Measurements from ENCODE around the gene RERE. TPM values are rescaled to one million over a fixed set of nuclear protein-coding genes. Genes with fewer than 3 reads are reported as not detected.
"Not testable (repeated sequence)": the region's sequence is repeated elsewhere in the genome, so short reads cannot be mapped to it uniquely, and the experiment has no call there.

Gene RERE
- total RNA-seq, 1 donor from 2014 or later = 64.6 TPM

DNA sequence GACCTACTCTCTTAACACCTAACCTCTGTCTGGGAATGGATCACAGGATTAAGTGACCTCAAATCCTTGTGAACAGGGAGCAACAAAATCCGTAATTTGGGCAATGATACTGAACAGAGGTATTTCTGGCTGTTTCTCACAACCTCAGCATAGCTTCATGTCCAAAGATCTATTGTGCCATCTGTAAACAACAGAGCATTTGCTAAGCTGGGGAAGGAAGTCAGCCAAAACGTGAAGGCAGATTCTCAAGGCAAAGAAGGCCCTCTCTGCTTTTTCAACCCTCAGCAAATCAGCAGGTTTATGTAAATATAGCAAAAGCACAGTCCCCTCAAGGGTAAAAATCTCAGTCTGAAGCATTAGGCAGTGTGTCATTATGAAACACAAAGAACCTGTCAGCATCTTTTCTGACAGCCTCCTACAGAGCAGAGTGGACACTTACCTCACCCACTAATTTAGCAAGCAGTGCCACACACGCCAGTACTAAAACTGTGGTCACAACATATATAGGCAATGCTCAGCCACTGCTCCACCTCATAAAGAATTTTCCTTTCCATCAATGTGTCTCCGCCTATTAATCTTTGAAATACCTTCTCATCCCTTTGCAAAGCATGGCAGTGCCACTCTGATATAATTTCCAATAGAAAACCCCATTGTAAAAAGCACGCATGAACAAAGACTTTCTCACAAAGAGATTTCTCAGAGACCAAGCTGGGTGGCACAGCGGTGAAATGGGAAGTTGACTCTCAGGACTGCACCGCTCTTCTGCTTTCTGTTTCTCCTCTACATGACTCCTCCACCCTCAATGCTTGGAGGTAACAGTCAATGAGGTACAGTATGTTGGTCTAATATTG lies 188.0 kb downstream of the RERE start:
- H3K27ac ChIP-seq = no peak overlapping the region
- H3K9me3 ChIP-seq = no peaks in the 10 kb centered on the region
- intact Hi-C loops (cut with DNase I) = no loop called here
- no peak overlapping the region for H3K4me3 ChIP-seq
- no peak for DNase-seq (ENCODE audit: low spot score in 2 of 2)
- no peaks in the 10 kb centered on the region for H3K36me3 ChIP-seq
- TF ChIP-seq, protein P1, sequence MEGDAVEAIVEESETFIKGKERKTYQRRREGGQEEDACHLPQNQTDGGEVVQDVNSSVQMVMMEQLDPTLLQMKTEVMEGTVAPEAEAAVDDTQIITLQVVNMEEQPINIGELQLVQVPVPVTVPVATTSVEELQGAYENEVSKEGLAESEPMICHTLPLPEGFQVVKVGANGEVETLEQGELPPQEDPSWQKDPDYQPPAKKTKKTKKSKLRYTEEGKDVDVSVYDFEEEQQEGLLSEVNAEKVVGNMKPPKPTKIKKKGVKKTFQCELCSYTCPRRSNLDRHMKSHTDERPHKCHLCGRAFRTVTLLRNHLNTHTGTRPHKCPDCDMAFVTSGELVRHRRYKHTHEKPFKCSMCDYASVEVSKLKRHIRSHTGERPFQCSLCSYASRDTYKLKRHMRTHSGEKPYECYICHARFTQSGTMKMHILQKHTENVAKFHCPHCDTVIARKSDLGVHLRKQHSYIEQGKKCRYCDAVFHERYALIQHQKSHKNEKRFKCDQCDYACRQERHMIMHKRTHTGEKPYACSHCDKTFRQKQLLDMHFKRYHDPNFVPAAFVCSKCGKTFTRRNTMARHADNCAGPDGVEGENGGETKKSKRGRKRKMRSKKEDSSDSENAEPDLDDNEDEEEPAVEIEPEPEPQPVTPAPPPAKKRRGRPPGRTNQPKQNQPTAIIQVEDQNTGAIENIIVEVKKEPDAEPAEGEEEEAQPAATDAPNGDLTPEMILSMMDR (IDR thresholded peaks at IDR 0.05) = no peak
- H3K27me3 ChIP-seq = no peaks in the 10 kb centered on the region
- peaks cover 3 to 8% of the 10 kb centered on the region in 2 donors for H3K4me1 ChIP-seq

DNA sequence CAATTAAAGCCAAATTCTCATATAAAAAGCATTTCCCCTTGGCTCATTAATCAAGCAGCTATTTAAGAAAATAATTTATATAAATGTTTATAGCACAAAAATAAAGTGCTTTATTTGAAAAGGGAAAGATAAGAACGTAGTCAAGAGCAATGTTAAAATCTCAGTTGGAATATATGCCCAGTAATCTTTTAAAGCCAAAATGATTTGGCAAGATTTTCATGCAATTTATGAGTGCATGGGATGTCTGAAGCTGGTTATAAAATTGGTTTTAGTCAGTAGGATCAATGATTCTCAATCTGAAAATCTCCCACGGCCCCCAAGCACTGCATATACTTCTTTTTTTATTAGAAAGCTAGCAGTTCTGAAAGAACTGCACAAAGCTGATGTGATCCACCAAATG lies 188.8 kb downstream of the RERE start:
- H3K4me3 ChIP-seq = no peak overlapping the region
- no peaks in the 10 kb centered on the region for H3K36me3 ChIP-seq
- TF ChIP-seq, protein P1 (IDR thresholded peaks at IDR 0.05) = no peak
- no peaks in the 10 kb centered on the region for H3K9me3 ChIP-seq
- H3K27me3 ChIP-seq = no peaks in the 10 kb centered on the region
- peaks cover 3 to 8% of the 10 kb centered on the region in 2 donors for H3K4me1 ChIP-seq
- intact Hi-C loops (cut with DNase I) = no loop called here
- DNase-seq (ENCODE audit: low spot score in 2 of 2) = no peak
- no peak overlapping the region for H3K27ac ChIP-seq

DNA sequence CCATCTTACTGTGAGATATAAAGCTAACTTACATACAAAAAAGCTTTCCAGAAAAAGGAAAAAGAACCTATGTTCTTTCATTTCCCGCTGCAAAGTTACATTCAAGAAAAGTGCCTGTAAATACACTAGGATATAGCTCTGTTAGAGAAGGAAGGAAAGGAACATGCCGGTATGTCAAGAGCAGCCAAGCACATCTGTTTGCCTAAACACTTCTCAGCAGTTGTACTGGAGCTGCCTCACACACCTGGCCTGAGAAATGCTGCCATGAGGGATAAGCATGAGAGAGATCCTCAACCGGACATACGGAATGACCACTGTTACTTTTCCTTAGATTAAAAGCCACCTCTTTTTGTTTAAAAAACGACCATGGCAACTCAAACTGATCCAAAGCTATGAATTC lies 189.7 kb downstream of the RERE start:
- Histone ChIP-seq H3K9me3 (no peaks in the 10 kb centered on the region), H3K27me3 (no peaks in the 10 kb centered on the region), H3K36me3 (no peaks in the 10 kb centered on the region), H3K27ac (no peak overlapping the region), H3K4me1 (peaks cover 3 to 8% of the 10 kb centered on the region in 2 donors), H3K4me3 (no peak overlapping the region)
- DNase-seq (ENCODE audit: low spot score in 2 of 2) = no peak
- intact Hi-C loops (cut with DNase I) = no loop called here
- TF ChIP-seq, protein P1 (IDR thresholded peaks at IDR 0.05) = no peak

DNA sequence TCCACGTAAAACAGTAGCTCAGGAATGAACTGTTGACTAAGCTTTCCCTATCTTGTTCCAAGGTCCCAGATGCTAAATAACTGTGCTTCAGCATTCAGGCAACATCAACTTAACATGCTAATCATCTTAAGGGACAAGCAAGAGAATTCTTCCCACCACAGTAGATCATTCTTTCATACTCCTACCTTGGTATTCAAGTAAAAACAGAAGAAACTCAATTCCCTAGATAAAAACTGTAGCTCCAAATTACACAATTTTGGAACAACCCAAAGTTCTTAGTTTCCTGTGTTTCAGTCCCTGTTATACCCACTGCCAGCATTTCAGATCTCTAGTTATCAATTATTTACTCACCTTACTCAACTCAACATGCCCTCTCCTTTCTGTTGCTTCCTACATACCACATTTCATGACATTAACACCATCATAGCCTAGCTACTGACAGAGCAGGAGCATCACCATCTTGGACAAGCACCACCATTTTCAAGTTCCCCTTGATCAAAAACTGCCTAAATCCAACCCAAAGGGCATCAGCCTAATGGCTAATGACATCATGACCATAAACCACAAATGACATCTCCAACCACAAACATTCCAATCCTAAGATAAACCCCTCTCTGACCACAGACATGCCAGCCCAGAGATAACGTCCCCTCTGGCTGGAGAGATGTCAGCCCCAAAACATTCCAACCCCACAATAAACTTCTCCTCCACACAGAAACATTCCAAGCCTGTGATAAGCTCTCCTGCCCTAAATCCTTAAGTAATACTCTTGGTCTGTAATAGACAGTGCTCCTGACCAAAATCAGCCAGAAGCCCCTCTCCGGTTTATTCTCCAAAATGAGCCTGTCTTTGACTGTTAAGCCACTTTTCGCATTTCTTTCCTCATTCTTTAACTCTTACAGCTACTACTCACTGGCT lies 191.2 kb downstream of the RERE start:
- DNase-seq (ENCODE audit: low spot score in 2 of 2) = no peak
- intact Hi-C loops (cut with DNase I) = no loop called here
- Histone ChIP-seq H3K9me3 (no peaks in the 10 kb centered on the region), H3K27me3 (no peaks in the 10 kb centered on the region), H3K4me3 (no peak overlapping the region), H3K36me3 (no peaks in the 10 kb centered on the region), H3K4me1 (peaks cover 3 to 8% of the 10 kb centered on the region in 2 donors), H3K27ac (no peak overlapping the region)
- TF ChIP-seq, protein P1 (IDR thresholded peaks at IDR 0.05) = no peak

DNA sequence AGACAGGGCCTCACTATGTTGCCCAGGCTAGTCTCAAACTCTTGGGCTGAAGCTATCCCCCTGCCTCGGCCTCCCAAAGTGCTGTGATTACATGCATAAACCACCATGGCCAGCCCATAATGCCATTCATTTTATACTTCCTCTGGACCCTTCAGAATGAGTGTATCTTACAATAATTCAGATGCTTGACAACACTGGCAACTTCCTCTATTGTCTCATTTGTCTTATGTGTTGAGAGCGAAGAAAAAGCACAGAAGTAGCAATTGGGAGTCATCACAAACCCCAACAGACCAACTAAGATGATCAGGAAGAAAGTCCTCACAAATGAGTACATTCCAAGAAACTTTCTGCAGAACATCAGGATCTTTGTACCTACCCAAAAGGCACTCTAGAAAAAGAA lies 191.9 kb downstream of the RERE start:
- no peaks in the 10 kb centered on the region for H3K9me3 ChIP-seq
- H3K4me3 ChIP-seq = no peak overlapping the region
- intact Hi-C loops (cut with DNase I) = no loop called here
- DNase-seq (ENCODE audit: low spot score in 2 of 2) = no peak
- H3K4me1 ChIP-seq = peaks cover 3 to 6% of the 10 kb centered on the region in 2 donors
- H3K36me3 ChIP-seq = no peaks in the 10 kb centered on the region
- H3K27me3 ChIP-seq = no peaks in the 10 kb centered on the region
- no peak overlapping the region for H3K27ac ChIP-seq
- TF ChIP-seq, protein P1 (IDR thresholded peaks at IDR 0.05) = no peak

DNA sequence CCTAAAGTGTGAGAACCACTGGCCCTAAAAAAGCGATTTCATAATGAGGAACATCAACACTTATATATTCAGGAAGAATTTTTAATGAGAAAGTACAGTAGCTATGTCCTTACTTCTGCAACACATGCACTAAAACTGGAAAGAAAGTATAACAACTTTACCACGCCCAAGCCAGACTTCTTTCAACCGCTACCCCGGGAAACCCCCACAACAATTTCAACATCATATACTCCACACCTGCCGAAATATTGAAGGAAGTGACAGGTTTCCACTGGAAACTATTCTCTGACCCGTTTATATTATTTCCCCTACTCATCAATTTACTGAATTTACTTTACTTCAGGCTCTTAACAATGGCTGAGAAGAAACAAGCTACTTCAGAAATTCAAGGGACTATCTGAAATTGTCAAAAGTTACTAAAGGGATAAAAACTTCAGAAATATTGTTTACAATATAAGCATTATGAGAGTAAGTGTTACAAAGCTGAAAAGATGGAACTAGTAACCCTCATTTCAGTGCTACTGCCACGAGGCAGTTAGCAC lies 193.7 kb downstream of the RERE start:
- H3K27ac ChIP-seq; H3K9me3 ChIP-seq; H3K4me3 ChIP-seq; H3K27me3 ChIP-seq; H3K4me1 ChIP-seq; H3K36me3 ChIP-seq; intact Hi-C loops (cut with DNase I); DNase-seq (ENCODE audit: low spot score in 2 of 2): not testable (repeated sequence)

DNA sequence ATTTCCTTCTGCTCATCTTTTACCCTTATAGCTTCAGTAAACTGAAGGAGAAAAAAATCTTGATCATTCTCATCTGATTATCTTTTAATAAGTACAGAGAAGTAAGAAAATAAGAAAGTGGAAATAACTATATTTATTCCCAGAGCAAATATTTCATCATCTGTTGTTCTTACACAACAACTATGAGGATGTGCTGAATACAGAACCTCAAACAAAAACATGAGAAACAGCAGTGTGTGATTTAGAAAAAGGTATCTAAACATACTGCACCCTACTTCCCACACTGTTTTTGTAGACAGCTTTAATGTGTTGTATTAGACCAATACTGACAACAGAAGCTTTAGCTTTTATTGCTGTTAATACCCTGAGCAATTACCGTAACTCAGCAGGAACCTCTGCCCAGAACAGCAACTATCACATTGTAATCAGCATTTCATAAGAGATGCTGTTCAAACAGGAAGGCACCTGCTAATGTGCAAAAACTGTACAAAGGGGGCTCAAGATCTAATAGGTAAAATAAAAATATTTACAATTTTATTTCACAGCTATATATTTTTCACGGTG lies 195.6 kb downstream of the RERE start:
- DNase-seq (ENCODE audit: low spot score in 2 of 2); H3K27me3 ChIP-seq; H3K27ac ChIP-seq; H3K36me3 ChIP-seq; H3K4me1 ChIP-seq; intact Hi-C loops (cut with DNase I); H3K9me3 ChIP-seq; H3K4me3 ChIP-seq: not testable (repeated sequence)

DNA sequence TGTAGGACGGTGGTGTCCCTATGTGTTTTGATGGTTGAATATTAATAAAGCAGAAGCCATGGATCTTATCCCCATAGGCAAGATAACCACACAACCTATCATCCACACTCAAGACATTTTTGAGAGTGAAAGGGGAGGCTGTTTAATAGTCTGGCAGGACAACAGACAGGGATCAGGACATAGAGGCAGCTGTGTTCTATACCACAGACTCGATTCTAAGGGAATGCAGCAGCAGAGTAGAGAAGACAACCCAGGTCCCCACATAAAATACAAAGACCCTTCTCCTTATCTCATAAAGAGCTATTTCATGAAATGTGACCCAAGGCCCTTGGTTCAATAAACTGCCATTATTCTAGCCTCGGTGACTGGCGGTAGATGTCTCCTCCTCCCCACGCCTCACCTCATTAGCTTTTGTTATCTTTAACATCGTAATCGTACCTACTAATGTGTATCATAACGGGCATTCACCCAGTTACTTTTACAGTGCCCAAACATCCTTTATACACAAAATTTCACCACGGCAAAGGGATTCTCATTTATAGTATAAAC lies 196.3 kb downstream of the RERE start:
- H3K36me3 ChIP-seq; H3K4me3 ChIP-seq; DNase-seq (ENCODE audit: low spot score in 2 of 2); H3K4me1 ChIP-seq; H3K27ac ChIP-seq; H3K27me3 ChIP-seq; H3K9me3 ChIP-seq; intact Hi-C loops (cut with DNase I): not testable (repeated sequence)
